HCT116 (cell line): ENCODE measurements around the gene CLEC10A. TPM values are rescaled to one million over a fixed set of nuclear protein-coding genes. Genes with fewer than 3 reads are reported as not detected.

Experiments used
- ATAC-seq: fragments of 200-7000 bp; cut with Tn5 transposase; 2 replicates; pipeline ENCODE4 v1.9.1; 2020; ENCODE audit warnings: mild to moderate bottlenecking, moderate library complexity
- BruUV-seq: library from RNA; stranded (reverse); fragments of 400-500 nt; replicated peaks from 2 replicates; lab custom pipeline; 2021; lab: Mats Ljungman, UMichigan
- CTCF ChIA-PET: fragments of 300-600 bp; sonication (Branson Sonifier 250); formaldehyde crosslinking; loops from one replicate; lab custom pipeline; 2021; ENCODE audit warnings: antibody characterized with exemption; lab: Charles Lee
- POLR2A ChIA-PET: fragments of 300-600, 350-600 bp; sonication (Branson Sonifier 250); formaldehyde crosslinking; loops from one replicate; lab custom pipeline; 2021; ENCODE audit warnings: antibody characterized with exemption; lab: Charles Lee
- RAD21 ChIA-PET, 2 experiments: fragments of 300-600 bp; sonication (Branson Sonifier 250); formaldehyde crosslinking; loops; one replicate each; lab custom pipeline; 2023; ENCODE audit warnings: low total read pairs in 2 of 2; ENCODE audit not compliant: uncharacterized antibody in 2 of 2, unreplicated experiment in 2 of 2, low non-redundant PET in 1 of 2; lab: Charles Lee
- DNase-seq: peaks from one replicate; pipeline ENCODE4 v3.0.0-alpha.2; 2010; ENCODE audit warnings: low read depth, low spot score
- H2AFZ ChIP-seq: fragments of 200-600 bp; shearing (Covaris generic), sonication (generic); 2 replicates; pipeline ENCODE4 v1.6.1; 2017; ENCODE audit warnings: low read depth, mixed run types, mixed read lengths, antibody characterized with exemption, low read length; ENCODE audit not compliant: poor library complexity, severe bottlenecking
- H3K27ac ChIP-seq: 2 replicates; pipeline ENCODE4 v1.5.1; 2012; ENCODE audit warnings: low read depth, low read length
- H3K27me3 ChIP-seq: fragments of 200-600 bp; sonication (generic); 2 replicates; pipeline ENCODE4 v1.6.1; 2016; ENCODE audit warnings: mixed run types, low read length, mixed read lengths; ENCODE audit not compliant: insufficient read depth
- H3K36me3 ChIP-seq, 2 experiments: fragments of 200-500 bp in 1 of 2; fragments of 200-600 bp in 1 of 2; sonication (Bioruptor generic) in 1 of 2; sonication (generic) in 1 of 2; 2 replicates each; pipeline versions ENCODE4 v1.5.1 to v1.6.1; 2014 to 2016; ENCODE audit warnings: low read length in 2 of 2, inconsistent platforms in 1 of 2, mixed read lengths in 1 of 2, mixed run types in 1 of 2; ENCODE audit not compliant: insufficient read depth in 2 of 2, control insufficient read depth in 1 of 2
- H3K4me1 ChIP-seq, 2 experiments: fragments of 200-600 bp in 1 of 2; sonication (generic) in 1 of 2; 2 replicates each; pipeline versions ENCODE4 v1.5.1 to v1.6.1; 2012 to 2017; ENCODE audit warnings: low read length in 2 of 2, inconsistent platforms in 1 of 2, mild to moderate bottlenecking in 1 of 2, mixed read lengths in 1 of 2, mixed run types in 1 of 2, moderate library complexity in 1 of 2; ENCODE audit not compliant: insufficient read depth in 2 of 2, control insufficient read depth in 1 of 2
- H3K4me2 ChIP-seq: fragments of 200-600 bp; sonication (generic); 2 replicates; pipeline ENCODE4 v1.6.1; 2017; ENCODE audit warnings: mixed run types, low read length, mixed read lengths
- H3K4me3 ChIP-seq, 2 experiments: fragments of 200-600 bp in 1 of 2; sonication (generic) in 1 of 2; replicated peaks in 1 of 2; 2 replicates each; pipeline ENCODE4 v1.5.1; 2011 to 2016; ENCODE audit warnings: low read length in 2 of 2, control low read depth in 1 of 2, low read depth in 1 of 2, mild to moderate bottlenecking in 1 of 2, mixed read lengths in 1 of 2, mixed run types in 1 of 2
- H3K79me2 ChIP-seq: fragments of 200-600 bp; sonication (generic); 2 replicates; pipeline ENCODE4 v1.6.1; 2017; ENCODE audit warnings: mild to moderate bottlenecking, mixed run types, low read length, moderate library complexity, mixed read lengths; ENCODE audit not compliant: insufficient read depth
- H3K9ac ChIP-seq: fragments of 200-600 bp; sonication (generic); 2 replicates; pipeline ENCODE4 v1.6.1; 2016; ENCODE audit warnings: low read length, mixed read lengths
- H3K9me2 ChIP-seq: fragments of 200-600 bp; sonication (generic), shearing (Covaris generic); 2 replicates; pipeline ENCODE4 v1.6.1; 2017; ENCODE audit warnings: mixed run types, mild to moderate bottlenecking, moderate library complexity; ENCODE audit not compliant: insufficient read depth
- H3K9me3 ChIP-seq, 2 experiments: fragments of 200-500 bp in 1 of 2; fragments of 200-600 bp in 1 of 2; sonication (Bioruptor generic) in 1 of 2; sonication (generic) in 1 of 2; 2 replicates each; pipeline ENCODE4 v1.6.1; 2014 to 2017; ENCODE audit warnings: low read length in 2 of 2, mixed read lengths in 2 of 2, inconsistent platforms in 1 of 2, low read depth in 1 of 2, mild to moderate bottlenecking in 1 of 2, mixed run types in 1 of 2, moderate library complexity in 1 of 2; ENCODE audit not compliant: control insufficient read depth in 1 of 2, insufficient read depth in 1 of 2
- H4K20me1 ChIP-seq: fragments of 200-600 bp; sonication (generic), shearing (Covaris generic); 2 replicates; pipeline ENCODE4 v1.6.1; 2017; ENCODE audit warnings: mixed run types, mild to moderate bottlenecking, moderate library complexity; ENCODE audit not compliant: insufficient read depth
- ATF3 ChIP-seq: IDR thresholded peaks from 2 replicates; pipeline ENCODE4 v1.6.1; 2012
- CEBPB ChIP-seq: IDR thresholded peaks from 2 replicates; pipeline ENCODE4 v1.6.1; 2012; ENCODE audit warnings: low read depth
- CTCF ChIP-seq, 3 experiments: fragments of 200-600 bp in 1 of 3; sonication (generic) in 1 of 3; IDR thresholded peaks in 2 of 3; conservative IDR thresholded peaks in 1 of 3; 2 replicates each; pipeline ENCODE4 v1.5.1; 2012 to 2017; ENCODE audit warnings: low read depth in 2 of 3, low read length in 2 of 3, antibody characterized with exemption in 1 of 3, borderline replicate concordance in 1 of 3, control low read depth in 1 of 3, mild to moderate bottlenecking in 1 of 3, mixed read lengths in 1 of 3, mixed run types in 1 of 3, moderate library complexity in 1 of 3; ENCODE audit not compliant: insufficient read depth in 1 of 3
- EGR1 ChIP-seq: IDR thresholded peaks from 2 replicates; pipeline ENCODE4 v1.6.1; 2012; ENCODE audit warnings: low read depth
- ELF1 ChIP-seq: IDR thresholded peaks from 2 replicates; pipeline ENCODE4 v1.6.1; 2012; ENCODE audit warnings: low read depth, borderline replicate concordance
- EZH2 ChIP-seq: fragments of 200-600 bp; sonication (generic); IDR thresholded peaks from 2 replicates; pipeline ENCODE4 v1.6.1; 2017; ENCODE audit warnings: antibody characterized with exemption, mixed run types
- EZH2phosphoT487 ChIP-seq: fragments of 200-600 bp; IDR thresholded peaks from 2 replicates; pipeline ENCODE4 v1.6.1; 2018; ENCODE audit warnings: antibody characterized with exemption, borderline replicate concordance
- JUND ChIP-seq: IDR thresholded peaks from 2 replicates; pipeline ENCODE4 v1.6.1; 2012
- MAX ChIP-seq: IDR thresholded peaks from 2 replicates; pipeline ENCODE4 v1.6.1; 2012
- POLR2A ChIP-seq: IDR thresholded peaks from 2 replicates; pipeline ENCODE4 v1.7.0; 2011; ENCODE audit warnings: borderline replicate concordance; ENCODE audit not compliant: insufficient read depth, insufficient read length; ENCODE audit errors: extremely low read depth
- POLR2AphosphoS5 ChIP-seq: IDR thresholded peaks from 2 replicates; pipeline ENCODE4 v1.6.1; 2011; ENCODE audit warnings: mild to moderate bottlenecking, low read depth, low read length, moderate library complexity
- RAD21 ChIP-seq: IDR thresholded peaks from 2 replicates; pipeline ENCODE4 v1.6.1; 2012; ENCODE audit warnings: low read depth, mild to moderate bottlenecking
- REST ChIP-seq: IDR thresholded peaks from 2 replicates; pipeline ENCODE4 v1.6.1; 2012; ENCODE audit warnings: low read depth
- SIN3A ChIP-seq: IDR thresholded peaks from 2 replicates; pipeline ENCODE4 v1.6.1; 2012; ENCODE audit warnings: low read depth
- SP1 ChIP-seq: IDR thresholded peaks from 2 replicates; pipeline ENCODE4 v1.6.1; 2012; ENCODE audit warnings: low read depth
- SRF ChIP-seq: IDR thresholded peaks from 2 replicates; pipeline ENCODE4 v1.6.1; 2012; ENCODE audit warnings: low read depth
- TCF7L2 ChIP-seq: IDR thresholded peaks from 2 replicates; pipeline ENCODE4 v1.7.0; 2011; ENCODE audit warnings: borderline replicate concordance, inconsistent platforms; ENCODE audit not compliant: insufficient read depth, insufficient read length; ENCODE audit errors: extremely low read depth
- YY1 ChIP-seq: IDR thresholded peaks from 2 replicates; pipeline ENCODE4 v1.6.1; 2011; ENCODE audit warnings: low read length, low read depth, moderate library complexity, mild to moderate bottlenecking; ENCODE audit not compliant: insufficient replicate concordance; ENCODE audit errors: extremely low read depth
- ZFX ChIP-seq: fragments of 450-650 bp; IDR thresholded peaks from 2 replicates; pipeline ENCODE4 v1.6.1; 2017
- intact Hi-C: fragments of 100-400 bp; cut with micrococcal nuclease; formaldehyde crosslinking; loops from 2 replicates; pipeline ENCODE4 v1.10.0; 2022
- total RNA-seq: library from RNA; stranded (reverse); gene quantifications from one replicate; pipeline ENCODE4 v1.2.1, GENCODE V29; 2021; ENCODE audit not compliant: unreplicated experiment

Gene CLEC10A
- total RNA-seq, 1 experiment from 2014 or later = not detected

GRCh38 chr17:7060165-7060891 is 19.7 kb downstream of the CLEC10A start:
- Histone ChIP-seq H3K4me1 (peaks cover 16 to 43% of the 10 kb centered on the region in 2 experiments), H3K27ac (peak overlapping the region; percentile 53), H3K9ac (peak overlapping the region; percentile 29; the same call in 1 of the 2 replicates), H4K20me1 (no peaks in the 10 kb centered on the region), H3K27me3 (peaks cover 4% of the 10 kb centered on the region; the same call in 1 of the 2 replicates), H3K9me3 (no peaks in the 10 kb centered on the region), H3K79me2 (no peaks in the 10 kb centered on the region), H3K9me2 (no peaks in the 10 kb centered on the region), H3K4me2 (peak overlapping the region; percentile 71), H3K4me3 (peak overlapping the region in 1 of 2 experiments; percentile 36; a peak in 2 of 4 replicates), H2AFZ (peak overlapping the region; percentile 90), H3K36me3 (no peaks in the 10 kb centered on the region)
- DNase-seq = peak; percentile 96
- ATAC-seq = peak; percentile 89
- intact Hi-C loops = no loop called here
- ChIA-PET POLR2A (interaction anchor here (0.8 to 1.0 kb wide), 3 partner anchors 13 to 75 kb away, joined by 3 to 4 read pairs (median 4); no protein-coding TSS in a partner anchor), RAD21 (interaction anchor here in 1 of 2 experiments (0.6 kb wide), 1 partner anchor 109 kb away, joined by 3 read pairs; no protein-coding TSS in a partner anchor), CTCF (interaction anchor here (0.5 to 1.4 kb wide), 9 partner anchors 8 to 327 kb away, joined by 3 to 8 read pairs (median 4); no protein-coding TSS in a partner anchor)
- BruUV-seq = no TSS peak
- TF ChIP-seq ZFX (no peak), EGR1 (peak; percentile 63; the same call in 1 of the 2 replicates), CEBPB (peak; percentile 88), MAX (peak; percentile 69), POLR2AphosphoS5 (peak; percentile 57; the same call in 1 of the 2 replicates), SIN3A (peak; percentile 92), ATF3 (no peak; the same call in 1 of the 2 replicates), RAD21 (no peak; the same call in 1 of the 2 replicates), TCF7L2 (peak; percentile 41), SRF (no peak; the same call in 1 of the 2 replicates), POLR2A (no peak), EZH2phosphoT487 (no peak), SP1 (peak; percentile 93), JUND (peak; percentile 96), YY1 (peak; percentile 32), CTCF (IDR thresholded peaks at IDR 0.05 in 2 of 3, conservative IDR thresholded peaks at IDR 0.05 in 1 of 3; ENCODE audit: borderline replicate concordance in 1 of 3, insufficient read depth in 1 of 3, low read depth in 2 of 3, low read length in 2 of 3) (no peak), ELF1 (no peak), EZH2 (no peak), REST (no peak)
